Loucy (cell line): Measurements from ENCODE around the gene SH3BP5L.

ENCODE experiments used
- H2AFZ ChIP-seq: fragments of 200-600 bp; sonication (generic); 2 replicates; pipeline ENCODE4 v1.6.0; 2016; ENCODE audit warnings: antibody characterized with exemption, mild to moderate bottlenecking, low read length, moderate library complexity
- H3F3A ChIP-seq: fragments of 200-600 bp; 2 replicates; pipeline ENCODE4 v1.6.0; 2016; ENCODE audit warnings: antibody characterized with exemption, low read depth, mild to moderate bottlenecking
- H3K27me3 ChIP-seq: fragments of 200-600 bp; sonication (generic); 2 replicates; pipeline ENCODE4 v1.6.1; 2014; ENCODE audit warnings: low read length, mild to moderate bottlenecking; ENCODE audit not compliant: insufficient read depth, poor library complexity, severe bottlenecking
- H3K36me3 ChIP-seq: fragments of 200-600 bp; sonication (generic); 2 replicates; pipeline ENCODE4 v1.6.1; 2016; ENCODE audit warnings: low read length; ENCODE audit not compliant: insufficient read depth
- H3K4me1 ChIP-seq: fragments of 200-600 bp; sonication (generic); 2 replicates; pipeline ENCODE4 v1.5.1; 2014; ENCODE audit warnings: low read length, mild to moderate bottlenecking; ENCODE audit not compliant: insufficient read depth, poor library complexity, severe bottlenecking
- H3K4me2 ChIP-seq: fragments of 200-600 bp; sonication (generic); 2 replicates; pipeline ENCODE4 v1.6.0; 2014; ENCODE audit warnings: antibody characterized with exemption, low read length, low read depth, mild to moderate bottlenecking; ENCODE audit not compliant: poor library complexity, severe bottlenecking
- H3K4me3 ChIP-seq: fragments of 200-600 bp; sonication (generic); 2 replicates; pipeline ENCODE4 v1.5.1; 2014; ENCODE audit warnings: low read length, mild to moderate bottlenecking, mixed read lengths; ENCODE audit not compliant: poor library complexity, severe bottlenecking
- H3K79me2 ChIP-seq: fragments of 200-600 bp; sonication (generic); 2 replicates; pipeline ENCODE4 v1.6.1; 2014; ENCODE audit warnings: low read length; ENCODE audit not compliant: insufficient read depth
- H3K9ac ChIP-seq: fragments of 200-600 bp; sonication (generic); 2 replicates; pipeline ENCODE4 v1.6.0; 2014; ENCODE audit warnings: mild to moderate bottlenecking, low read depth, low read length, moderate library complexity; ENCODE audit not compliant: poor library complexity, severe bottlenecking
- H3K9me2 ChIP-seq: fragments of 200-600 bp; sonication (generic); replicated peaks from 2 replicates; pipeline ENCODE4 v1.6.1; 2016; ENCODE audit warnings: low read depth, low read length, mixed read lengths
- H3K9me3 ChIP-seq: fragments of 200-600 bp; sonication (generic); 2 replicates; pipeline ENCODE4 v1.6.1; 2014; ENCODE audit warnings: mild to moderate bottlenecking, antibody characterized with exemption, low read length, low read depth; ENCODE audit not compliant: insufficient read depth
- H4K20me1 ChIP-seq: fragments of 200-600 bp; sonication (generic); 2 replicates; pipeline ENCODE4 v1.6.0; 2014; ENCODE audit warnings: antibody characterized with exemption, low read length, mild to moderate bottlenecking; ENCODE audit not compliant: insufficient read depth, poor library complexity, severe bottlenecking
- EZH2phosphoT487 ChIP-seq: fragments of 200-600 bp; IDR thresholded peaks from 2 replicates; pipeline ENCODE4 v1.6.1; 2018; ENCODE audit warnings: antibody characterized with exemption, mild to moderate bottlenecking, moderate library complexity, borderline replicate concordance
- TF ChIP-seq, protein P1 (sequence below): fragments of 200-600 bp; sonication (generic); conservative IDR thresholded peaks from 2 replicates; pipeline ENCODE4 v1.5.1; 2014; ENCODE audit warnings: mild to moderate bottlenecking, antibody characterized with exemption, low read length

The SH3BP5L gene

DNA sequence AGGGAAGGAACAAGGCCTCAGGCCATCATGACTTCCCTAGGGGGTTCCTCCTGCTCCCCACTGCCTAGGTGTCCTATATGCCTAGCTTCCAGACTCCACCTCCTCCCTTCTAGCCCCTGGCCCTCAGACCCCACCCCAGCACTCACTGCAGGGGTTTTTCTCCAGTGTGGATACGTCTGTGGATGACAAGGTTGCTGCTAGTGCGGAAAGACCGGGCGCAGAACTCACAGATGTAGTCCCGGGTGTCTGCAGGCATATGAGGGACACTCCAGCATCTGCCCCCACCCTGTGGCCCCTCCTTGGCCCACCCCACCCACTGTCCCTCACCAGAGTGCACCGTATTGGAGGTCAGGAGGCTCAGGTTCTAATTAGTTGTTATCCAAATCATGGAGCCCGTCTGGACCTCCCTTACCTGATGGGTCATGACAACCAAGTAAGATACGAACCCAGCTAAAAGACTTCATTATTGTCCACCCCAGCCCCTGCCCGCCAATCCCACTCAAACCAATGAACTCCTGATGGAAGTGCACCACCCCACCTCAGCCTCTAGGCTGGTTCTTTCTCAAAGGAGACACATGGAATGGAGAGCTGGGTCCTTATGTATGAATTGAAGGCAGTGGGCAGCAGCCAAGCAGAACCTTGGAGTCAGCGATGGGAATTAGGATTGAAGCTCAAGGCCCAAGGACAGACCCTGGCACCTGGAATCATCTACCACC, 25.0 kb upstream of the SH3BP5L start:
- H3F3A ChIP-seq = no peaks in the 10 kb centered on the region
- H3K9me3 ChIP-seq = no peaks in the 10 kb centered on the region
- H3K4me1 ChIP-seq = peaks cover 34% of the 10 kb centered on the region
- no peak for TF ChIP-seq EZH2phosphoT487
- TF ChIP-seq, protein P1, sequence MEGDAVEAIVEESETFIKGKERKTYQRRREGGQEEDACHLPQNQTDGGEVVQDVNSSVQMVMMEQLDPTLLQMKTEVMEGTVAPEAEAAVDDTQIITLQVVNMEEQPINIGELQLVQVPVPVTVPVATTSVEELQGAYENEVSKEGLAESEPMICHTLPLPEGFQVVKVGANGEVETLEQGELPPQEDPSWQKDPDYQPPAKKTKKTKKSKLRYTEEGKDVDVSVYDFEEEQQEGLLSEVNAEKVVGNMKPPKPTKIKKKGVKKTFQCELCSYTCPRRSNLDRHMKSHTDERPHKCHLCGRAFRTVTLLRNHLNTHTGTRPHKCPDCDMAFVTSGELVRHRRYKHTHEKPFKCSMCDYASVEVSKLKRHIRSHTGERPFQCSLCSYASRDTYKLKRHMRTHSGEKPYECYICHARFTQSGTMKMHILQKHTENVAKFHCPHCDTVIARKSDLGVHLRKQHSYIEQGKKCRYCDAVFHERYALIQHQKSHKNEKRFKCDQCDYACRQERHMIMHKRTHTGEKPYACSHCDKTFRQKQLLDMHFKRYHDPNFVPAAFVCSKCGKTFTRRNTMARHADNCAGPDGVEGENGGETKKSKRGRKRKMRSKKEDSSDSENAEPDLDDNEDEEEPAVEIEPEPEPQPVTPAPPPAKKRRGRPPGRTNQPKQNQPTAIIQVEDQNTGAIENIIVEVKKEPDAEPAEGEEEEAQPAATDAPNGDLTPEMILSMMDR = no peak
- no peak overlapping the region for H3K4me2 ChIP-seq
- H3K36me3 ChIP-seq = peaks cover 56% of the 10 kb centered on the region; the same call in 1 of the 2 replicates
- no peak overlapping the region for H3K9ac ChIP-seq
- no peaks in the 10 kb centered on the region for H4K20me1 ChIP-seq
- no peaks in the 10 kb centered on the region for H3K9me2 ChIP-seq
- no peak overlapping the region for H3K4me3 ChIP-seq
- H2AFZ ChIP-seq = no peak overlapping the region
- peaks cover 20% of the 10 kb centered on the region; the same call in 1 of the 2 replicates for H3K79me2 ChIP-seq
- no peaks in the 10 kb centered on the region for H3K27me3 ChIP-seq

DNA sequence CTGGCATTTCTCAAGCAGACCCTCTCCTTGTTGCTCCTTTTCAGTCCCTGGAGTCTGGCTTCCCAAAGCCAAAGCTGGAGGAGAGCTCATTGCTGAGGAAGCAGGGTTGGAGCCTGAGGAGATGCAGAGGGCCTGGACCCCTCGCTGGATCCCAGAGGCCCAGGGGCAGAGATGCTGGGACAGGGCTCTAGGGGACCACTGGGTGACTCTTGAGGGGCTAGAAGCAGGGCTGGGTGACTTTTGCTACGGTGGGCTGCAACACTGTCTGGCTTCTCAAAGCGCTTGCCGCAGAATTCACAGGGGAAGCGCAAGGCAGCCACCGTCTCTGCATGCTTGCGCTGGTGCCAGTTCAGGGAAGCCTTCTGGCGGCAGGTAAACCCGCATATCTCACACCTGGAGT, 24.4 kb upstream of the SH3BP5L start:
- no peak for TF ChIP-seq EZH2phosphoT487
- TF ChIP-seq, protein P1 = no peak
- H2AFZ ChIP-seq = no peak overlapping the region
- no peaks in the 10 kb centered on the region for H4K20me1 ChIP-seq
- no peaks in the 10 kb centered on the region for H3K9me2 ChIP-seq
- no peaks in the 10 kb centered on the region for H3F3A ChIP-seq
- no peaks in the 10 kb centered on the region for H3K9me3 ChIP-seq
- H3K36me3 ChIP-seq = peaks cover 62% of the 10 kb centered on the region; the same call in 1 of the 2 replicates
- no peak overlapping the region for H3K9ac ChIP-seq
- no peaks in the 10 kb centered on the region for H3K27me3 ChIP-seq
- peaks cover 14% of the 10 kb centered on the region; the same call in 1 of the 2 replicates for H3K79me2 ChIP-seq
- H3K4me2 ChIP-seq = no peak overlapping the region
- H3K4me1 ChIP-seq = peaks cover 34% of the 10 kb centered on the region
- no peak overlapping the region for H3K4me3 ChIP-seq

DNA sequence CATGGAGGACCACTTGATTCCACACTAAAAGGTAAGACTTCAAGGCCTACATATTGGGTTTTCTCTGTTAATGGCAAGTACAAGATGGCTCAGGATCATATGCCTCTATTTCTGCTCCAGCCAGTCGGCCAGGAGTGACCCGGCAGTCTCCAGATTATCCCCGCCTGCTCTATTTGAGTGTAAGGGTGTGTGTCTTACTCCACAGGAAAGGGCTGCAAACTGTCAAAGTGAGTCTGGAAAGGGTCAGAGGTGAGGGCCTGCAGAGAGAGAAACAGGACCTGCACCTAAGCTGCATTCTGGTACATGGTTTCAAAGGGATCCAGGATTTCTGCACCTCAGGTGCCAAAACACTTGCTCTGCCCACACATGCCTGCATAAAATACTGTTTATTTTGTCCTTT, 23.9 kb upstream of the SH3BP5L start:
- Histone ChIP-seq H3K79me2 (peaks cover 11% of the 10 kb centered on the region; the same call in 1 of the 2 replicates), H3F3A (no peaks in the 10 kb centered on the region), H3K9me3 (no peaks in the 10 kb centered on the region), H3K9me2 (no peaks in the 10 kb centered on the region), H3K9ac (no peak overlapping the region), H3K4me2 (no peak overlapping the region), H3K27me3 (no peaks in the 10 kb centered on the region), H4K20me1 (no peaks in the 10 kb centered on the region), H3K4me3 (no peak overlapping the region), H2AFZ (no peak overlapping the region), H3K36me3 (peaks cover 64% of the 10 kb centered on the region; the same call in 1 of the 2 replicates), H3K4me1 (peaks cover 31% of the 10 kb centered on the region)
- no peak for TF ChIP-seq EZH2phosphoT487
- TF ChIP-seq, protein P1 = no peak
